Measurements from ENCODE around the gene MAGI1. TPM values are rescaled to one million over a fixed set of nuclear protein-coding genes. Genes with fewer than 3 reads are reported as not detected.

MAGI1 gene
- polyA plus RNA-seq, 3 donors, result not detected

GRCh38 chr3:65734382-65734781, 304.3 kb downstream of the MAGI1 start:
- Histone ChIP-seq H3K9me3 (replicated peaks in 1 of 2; ENCODE audit: control insufficient read depth in 1 of 2, insufficient read depth in 1 of 2, low read length in 2 of 2) (no peaks in the 10 kb centered on the region), H3K4me3 (replicated peaks in 1 of 3; ENCODE audit: low read depth in 2 of 3, low read length in 3 of 3) (no peak overlapping the region), H3K27ac (ENCODE audit: low read depth in 1 of 2, low read length in 2 of 2) (no peak overlapping the region), H3K79me2 (ENCODE audit: insufficient read depth, low read length) (no peaks in the 10 kb centered on the region), H2AFZ (ENCODE audit: insufficient read depth, low read depth, low read length, poor library complexity, severe bottlenecking) (no peak overlapping the region), H4K20me1 (ENCODE audit: insufficient read depth, low read length) (no peaks in the 10 kb centered on the region), H3K9ac (ENCODE audit: insufficient read depth, low read length, poor library complexity, severe bottlenecking) (no peak overlapping the region), H3K27me3 (ENCODE audit: control insufficient read depth in 2 of 2, insufficient read depth in 2 of 2, low read length in 2 of 2) (no peaks in the 10 kb centered on the region), H3K36me3 (replicated peaks in 1 of 2; ENCODE audit: control insufficient read depth in 1 of 2, insufficient read depth in 2 of 2, low read length in 2 of 2) (no peaks in the 10 kb centered on the region), H3K4me2 (replicated peaks; ENCODE audit: extremely low read depth, low read length, poor library complexity, severe bottlenecking) (no peak overlapping the region), H3K4me1 (ENCODE audit: control insufficient read depth in 1 of 2, insufficient read depth in 2 of 2, low read length in 2 of 2) (no peaks in the 10 kb centered on the region)
- Mint-ChIP-seq H3K27ac (no peak overlapping the region), H3K9me3 (peaks cover 0 to 1% (median 0%) of the 10 kb centered on the region in 7 donors), H3K4me1 (no peaks in the 10 kb centered on the region), H3K4me3 (no peak overlapping the region), H3K27me3 (ENCODE audit: low read depth in 3 of 3) (peaks cover 0 to 2% (median 0%) of the 10 kb centered on the region in 3 donors), H3K36me3 (no peaks in the 10 kb centered on the region)
- intact Hi-C loops (cut with micrococcal nuclease), result no loop called here
- TF ChIP-seq CTCF (IDR thresholded peaks at IDR 0.05), result no peak
- no peak for DNase-seq
- 75% methylated on average over 2 of the region's 3 CpGs for WGBS (ENCODE audit: insufficient coverage)

GRCh38 chr3:65733459-65733858, 305.3 kb downstream of the MAGI1 start:
- Mint-ChIP-seq H3K4me1 (no peaks in the 10 kb centered on the region), H3K27me3 (ENCODE audit: low read depth in 3 of 3) (peaks cover 0 to 2% (median 0%) of the 10 kb centered on the region in 3 donors), H3K4me3 (no peak overlapping the region), H3K9me3 (peaks cover 0 to 1% (median 0%) of the 10 kb centered on the region in 7 donors), H3K27ac (no peak overlapping the region), H3K36me3 (no peaks in the 10 kb centered on the region)
- Histone ChIP-seq H3K27ac (ENCODE audit: low read depth in 1 of 2, low read length in 2 of 2) (no peak overlapping the region), H2AFZ (ENCODE audit: insufficient read depth, low read depth, low read length, poor library complexity, severe bottlenecking) (no peak overlapping the region), H3K79me2 (ENCODE audit: insufficient read depth, low read length) (no peaks in the 10 kb centered on the region), H3K9me3 (replicated peaks in 1 of 2; ENCODE audit: control insufficient read depth in 1 of 2, insufficient read depth in 1 of 2, low read length in 2 of 2) (no peaks in the 10 kb centered on the region), H3K4me3 (replicated peaks in 1 of 3; ENCODE audit: low read depth in 2 of 3, low read length in 3 of 3) (no peak overlapping the region), H4K20me1 (ENCODE audit: insufficient read depth, low read length) (no peaks in the 10 kb centered on the region), H3K9ac (ENCODE audit: insufficient read depth, low read length, poor library complexity, severe bottlenecking) (no peak overlapping the region), H3K36me3 (replicated peaks in 1 of 2; ENCODE audit: control insufficient read depth in 1 of 2, insufficient read depth in 2 of 2, low read length in 2 of 2) (no peaks in the 10 kb centered on the region), H3K4me1 (ENCODE audit: control insufficient read depth in 1 of 2, insufficient read depth in 2 of 2, low read length in 2 of 2) (no peaks in the 10 kb centered on the region), H3K4me2 (replicated peaks; ENCODE audit: extremely low read depth, low read length, poor library complexity, severe bottlenecking) (no peak overlapping the region), H3K27me3 (ENCODE audit: control insufficient read depth in 2 of 2, insufficient read depth in 2 of 2, low read length in 2 of 2) (no peaks in the 10 kb centered on the region)
- DNase-seq, result no peak
- no CpG with 5 or more reads among the region's 1 CpG for WGBS (ENCODE audit: insufficient coverage)
- TF ChIP-seq CTCF (IDR thresholded peaks at IDR 0.05), result no peak
- intact Hi-C loops (cut with micrococcal nuclease), result no loop called here

Data from CD14-positive monocyte (primary cell).